GM04503 (cell line): ENCODE measurements around the gene PRRT1.
A peak's percentile ranks its signal among the peaks of the same experiment; 100 is the strongest.
"Not testable (repeated sequence)": the region's sequence is repeated elsewhere in the genome, so short reads cannot be mapped to it uniquely, and the experiment has no call there.

Experiments
- DNase-seq: peaks from one replicate; pipeline ENCODE4 v3.0.0-alpha.2; 2012; ENCODE audit warnings: low read depth

The PRRT1 gene

DNA sequence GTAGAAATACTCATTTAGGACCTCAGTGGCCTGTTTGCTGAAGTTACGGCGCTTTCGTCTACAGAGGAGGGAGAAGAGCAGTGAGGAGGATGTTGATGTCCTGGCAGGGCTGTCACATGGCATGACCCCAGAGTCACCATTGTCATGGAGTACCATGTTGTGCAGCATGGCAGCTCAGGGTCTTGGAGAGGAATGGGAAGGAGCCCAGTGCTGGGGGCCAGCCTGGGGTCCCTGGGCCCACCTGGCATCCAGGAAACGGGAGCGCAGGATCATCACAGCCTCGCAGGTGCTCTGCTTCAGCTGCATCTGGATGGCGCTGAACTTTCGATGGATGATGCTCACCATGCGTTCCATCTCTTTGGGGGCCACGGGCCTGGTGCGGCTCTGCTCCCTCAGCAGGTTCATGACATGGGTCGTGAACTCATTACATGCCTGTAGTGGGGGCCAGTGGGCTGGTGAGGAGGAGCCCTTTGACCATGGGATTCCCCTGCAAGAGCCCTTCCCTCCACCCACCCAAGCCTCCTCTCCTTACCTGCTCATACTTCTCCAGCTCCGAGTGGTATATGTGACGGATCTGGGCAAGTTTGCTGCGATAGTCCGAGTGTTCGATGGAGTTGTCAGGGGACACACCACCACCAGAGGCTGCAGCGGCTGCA lies 36.1 kb upstream of the PRRT1 start:
- not testable (repeated sequence) for DNase-seq

GRCh38 chr6:32187009-32187709 lies 35.4 kb upstream of the PRRT1 start:
- no peak for DNase-seq

DNA sequence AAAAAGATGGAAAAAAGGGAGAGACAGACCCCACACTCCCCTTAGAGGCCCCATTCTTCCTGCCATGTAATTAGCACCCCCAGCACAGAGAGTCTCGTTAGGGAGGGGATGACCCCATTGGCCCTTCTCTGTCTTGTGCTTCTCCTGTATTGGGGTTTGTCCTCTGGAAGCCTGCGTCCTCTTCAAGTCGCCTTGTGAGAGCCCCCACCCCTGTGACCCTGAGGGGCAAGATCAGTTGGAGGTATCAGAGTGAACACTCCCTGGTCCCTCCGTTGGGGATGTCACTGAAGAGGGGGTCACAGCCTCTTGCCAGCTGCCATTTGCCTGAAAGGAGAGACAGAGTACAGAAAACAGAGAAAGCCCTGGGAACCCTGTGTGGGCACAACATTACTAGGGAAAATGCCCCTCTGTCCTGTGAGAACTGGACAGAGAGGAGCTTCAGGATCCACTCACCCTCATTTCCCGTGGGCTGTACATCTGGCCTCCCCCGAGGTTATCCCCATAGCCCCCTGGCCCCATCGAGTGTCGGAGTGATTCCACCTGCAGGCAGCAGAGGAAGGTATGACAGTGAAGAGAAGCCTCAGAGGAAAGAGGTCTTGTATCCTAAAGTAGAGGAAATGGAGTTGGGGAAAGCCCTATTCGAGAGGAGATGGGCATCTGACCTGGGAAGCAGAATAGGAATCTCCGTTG lies 34.6 kb upstream of the PRRT1 start:
- not testable (repeated sequence) for DNase-seq

GRCh38 chr6:32185681-32186131 lies 34.0 kb upstream of the PRRT1 start:
- peak; percentile 64 for DNase-seq

GRCh38 chr6:32184084-32184640 lies 32.4 kb upstream of the PRRT1 start, which contains the start of gene AGER:
Gene AGER, minus strand, starts transcription at chr6:32184253. Its CDS starts 31 bp downstream, at chr6:32184222.
- no peak for DNase-seq

DNA sequence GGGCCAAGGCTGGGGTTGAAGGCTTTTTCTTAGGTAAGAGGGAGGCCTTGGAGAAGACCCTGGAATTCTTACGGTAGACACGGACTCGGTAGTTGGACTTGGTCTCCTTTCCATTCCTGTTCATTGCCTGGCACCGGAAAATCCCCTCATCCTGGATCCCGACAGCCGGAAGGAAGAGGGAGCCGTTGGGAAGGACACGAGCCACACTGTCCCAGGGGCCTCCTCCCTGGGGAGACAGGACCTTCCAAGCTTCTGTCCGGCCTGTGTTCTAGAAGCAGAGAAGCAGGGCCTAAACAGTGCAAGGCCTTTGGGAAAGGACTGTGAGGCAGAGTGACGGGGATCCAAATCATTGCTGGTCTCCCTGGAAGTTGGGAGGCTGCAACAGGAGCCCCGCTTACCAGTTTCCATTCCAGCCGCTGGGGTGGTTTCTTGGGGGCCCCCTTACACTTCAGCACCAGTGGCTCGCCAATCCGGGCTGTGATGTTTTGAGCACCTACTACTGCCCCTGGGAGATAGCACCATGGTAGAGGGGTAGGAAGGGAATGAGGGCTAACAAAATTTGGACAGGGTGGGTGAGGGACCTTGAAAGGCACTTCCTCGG lies 31.8 kb upstream of the PRRT1 start:
- DNase-seq: no peak

- no peak for DNase-seq
These were observed 31.3 kb upstream of the PRRT1 start for GRCh38 chr6:32183030-32183429.

GRCh38 chr6:32182555-32182981 lies 30.8 kb upstream of the PRRT1 start:
- DNase-seq: no peak

- no peak for DNase-seq
These were observed 30.3 kb upstream of the PRRT1 start for GRCh38 chr6:32181915-32182529.

GRCh38 chr6:32181148-32181702 lies 29.5 kb upstream of the PRRT1 start:
- DNase-seq: no peak

GRCh38 chr6:32179766-32180405 lies 28.1 kb upstream of the PRRT1 start:
- DNase-seq: no peak

DNA sequence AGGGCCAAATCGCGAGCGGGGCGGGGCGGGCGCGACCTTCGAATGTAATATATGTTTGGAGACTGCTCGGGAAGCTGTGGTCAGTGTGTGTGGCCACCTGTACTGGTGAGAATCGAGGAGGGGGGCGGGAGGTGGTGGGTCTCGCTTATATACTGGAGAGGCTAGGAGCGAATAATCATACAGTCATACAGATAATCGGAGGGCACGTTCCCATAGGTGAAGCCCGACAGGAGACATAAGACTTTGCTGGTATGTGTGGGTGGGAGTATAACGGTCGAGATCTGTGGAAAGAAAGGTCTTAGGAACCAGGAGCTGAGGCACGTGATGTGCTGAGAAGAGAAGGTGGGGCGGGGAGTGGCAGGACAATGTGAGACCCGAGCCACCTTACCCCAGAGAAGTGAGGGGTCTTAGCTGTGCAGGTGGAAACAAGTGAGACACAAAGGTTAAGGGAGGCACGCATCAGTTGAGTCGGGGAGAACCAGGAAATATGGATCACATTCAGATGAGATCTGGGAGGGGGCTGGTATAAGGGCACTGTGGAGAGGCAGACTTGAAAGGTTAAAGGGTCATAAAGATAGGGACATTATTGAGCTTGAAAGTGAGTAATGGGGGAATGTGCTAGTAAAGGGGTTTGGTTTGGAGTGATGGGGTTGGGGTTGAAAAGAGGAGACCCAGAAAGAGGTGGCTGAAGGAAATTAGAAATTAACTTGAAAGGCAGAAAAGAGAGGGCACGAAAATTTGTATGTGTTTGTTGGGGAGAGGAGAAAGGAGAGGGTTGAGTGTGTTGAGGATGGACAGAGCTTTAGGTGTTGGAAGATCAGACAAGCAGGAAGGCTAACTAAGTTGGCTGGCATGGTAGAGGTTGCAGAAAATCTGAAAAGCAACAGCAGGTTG lies 27.1 kb upstream of the PRRT1 start:
- no peak for DNase-seq

GRCh38 chr6:32177788-32178546 lies 26.2 kb upstream of the PRRT1 start, which contains the start of gene RNF5:
Gene RNF5, plus strand, starts transcription at chr6:32178405. Its CDS starts 107 bp downstream, at chr6:32178512.
- peak; percentile 100 for DNase-seq

- no peak for DNase-seq
These were observed 25.5 kb upstream of the PRRT1 start for GRCh38 chr6:32177183-32177787.

DNA sequence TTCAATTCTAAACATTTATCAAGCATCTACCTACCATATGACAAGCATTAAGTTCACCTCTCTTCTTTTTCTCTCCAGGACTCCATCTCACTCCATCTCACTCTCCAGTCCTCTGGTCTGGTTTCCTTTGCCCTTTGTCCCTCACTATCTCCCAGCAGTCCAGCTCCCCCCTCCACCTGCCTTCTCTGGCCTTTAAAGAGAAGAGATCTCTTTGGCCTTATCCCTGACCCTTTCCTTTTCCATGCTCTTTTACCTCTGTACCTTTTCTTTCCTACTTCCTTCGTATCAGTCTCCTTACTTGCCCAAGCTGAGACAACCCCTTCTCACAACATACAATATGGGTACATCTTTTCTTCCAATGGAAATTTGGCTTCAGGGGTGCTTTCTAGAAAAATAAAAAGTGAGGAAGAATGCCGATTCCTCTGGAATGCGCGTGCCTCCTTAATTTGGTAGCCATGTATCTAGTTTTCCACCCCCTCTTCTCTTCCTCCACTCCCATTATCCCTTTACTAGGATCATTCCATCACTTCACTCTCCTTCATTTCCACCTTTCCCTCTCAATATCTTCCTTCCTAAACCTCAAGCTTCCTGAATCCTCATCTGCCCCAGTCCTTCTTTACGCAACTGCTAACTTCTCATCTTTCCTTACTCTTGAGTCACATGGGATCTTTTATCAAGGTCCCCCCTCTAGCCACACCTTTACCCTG lies 24.9 kb upstream of the PRRT1 start:
- DNase-seq: no peak

- peak; percentile 84 for DNase-seq
These were observed 24.2 kb upstream of the PRRT1 start, which contains the start of gene AGPAT1 for GRCh38 chr6:32175711-32176475. Gene AGPAT1, minus strand, starts transcription at chr6:32176084. Its CDS starts 4,588 bp downstream, at chr6:32171496.

- no peak for DNase-seq
These were observed 23.6 kb upstream of the PRRT1 start for GRCh38 chr6:32175322-32175710.
